GM19467 (cell line): ENCODE measurements around the gene LCE1B.

Experiments
- ATAC-seq: cut with Tn5 transposase; IDR thresholded peaks from one replicate; pipeline ENCODE4 v1.9.1; 2021; ENCODE audit warnings: mild to moderate bottlenecking, moderate library complexity; ENCODE audit not compliant: unreplicated experiment

LCE1B gene, protein sequence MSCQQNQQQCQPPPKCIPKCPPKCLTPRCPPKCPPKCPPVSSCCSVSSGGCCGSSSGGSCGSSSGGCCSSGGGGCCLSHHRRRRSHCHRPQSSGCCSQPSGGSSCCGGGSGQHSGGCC

GRCh38 chr1:152811671-152812070 is at the start of gene LCE1B:
Gene LCE1B (plus strand): TSS chr1:152811971. CDS start chr1:152812447, 476 bp downstream.
- no peak for ATAC-seq

- no peak for ATAC-seq
Measured at GRCh38 chr1:152768847-152769533, 42.8 kb upstream of the LCE1B start.

- no peak for ATAC-seq
Measured at GRCh38 chr1:152770411-152770810, 41.4 kb upstream of the LCE1B start.

- no peak for ATAC-seq
Measured at GRCh38 chr1:152774875-152775274, 36.9 kb upstream of the LCE1B start, which contains the start of gene LCE1F. Gene LCE1F (plus strand): TSS chr1:152775140. CDS start chr1:152776372, 1,232 bp downstream.

- ATAC-seq = no peak
Measured at GRCh38 chr1:152776361-152776760, 35.4 kb upstream of the LCE1B start.

- ATAC-seq = no peak
Measured at GRCh38 chr1:152777510-152778137, 34.1 kb upstream of the LCE1B start.

GRCh38 chr1:152783095-152783494 is 28.7 kb upstream of the LCE1B start:
- ATAC-seq = no peak

DNA sequence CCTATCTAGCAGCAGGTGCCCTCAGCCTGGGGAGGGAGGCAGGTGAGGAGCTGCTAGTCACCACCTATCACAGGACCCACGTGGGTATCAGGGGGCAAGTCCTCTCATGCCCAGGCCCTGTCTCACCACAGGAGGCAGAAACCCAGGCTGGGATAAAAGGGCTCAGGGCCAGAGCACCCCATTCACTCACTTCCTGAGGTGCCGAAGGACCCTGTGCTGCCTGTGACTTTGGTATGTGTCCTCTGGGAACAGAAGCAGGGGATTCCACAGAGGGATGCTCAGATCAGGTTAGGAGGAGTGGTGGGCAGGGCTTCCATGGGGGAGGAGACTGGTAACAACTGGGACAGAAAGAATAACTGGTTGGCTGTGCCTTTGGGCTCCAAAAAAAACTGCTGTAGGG is 25.7 kb upstream of the LCE1B start, which contains the start of gene LCE1E:
LCE1E (plus strand) TSS at position 181 of the 400 bp plus-strand sequence. CDS start 1,043 bp downstream, outside the sequence.
- ATAC-seq = no peak

- no peak for ATAC-seq
Measured at GRCh38 chr1:152795686-152796085, 16.1 kb upstream of the LCE1B start.

DNA sequence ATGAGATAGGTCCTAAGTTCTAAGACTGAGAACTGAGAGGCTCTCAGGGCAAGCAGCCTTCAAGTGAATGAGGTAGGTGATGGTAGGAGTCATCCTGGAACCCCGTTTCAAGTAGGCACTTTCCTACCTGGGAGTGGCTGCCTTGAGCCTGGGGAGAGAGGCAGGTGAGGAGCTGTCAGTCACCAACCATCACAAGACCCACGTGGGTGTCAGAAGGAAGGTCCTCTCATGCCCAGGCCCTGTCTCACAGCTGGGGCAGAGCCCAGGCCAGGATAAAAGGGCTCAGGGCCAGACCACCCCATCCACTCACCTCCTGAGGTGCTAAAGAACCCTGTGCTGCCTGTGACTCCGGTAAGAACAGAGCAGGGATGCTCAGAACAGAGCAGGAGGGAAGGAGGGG is 15.3 kb upstream of the LCE1B start, which contains the start of gene LCE1D:
LCE1D (plus strand) TSS at position 301 of the 400 bp plus-strand sequence. CDS start 1,074 bp downstream, outside the sequence.
- ATAC-seq = no peak

DNA sequence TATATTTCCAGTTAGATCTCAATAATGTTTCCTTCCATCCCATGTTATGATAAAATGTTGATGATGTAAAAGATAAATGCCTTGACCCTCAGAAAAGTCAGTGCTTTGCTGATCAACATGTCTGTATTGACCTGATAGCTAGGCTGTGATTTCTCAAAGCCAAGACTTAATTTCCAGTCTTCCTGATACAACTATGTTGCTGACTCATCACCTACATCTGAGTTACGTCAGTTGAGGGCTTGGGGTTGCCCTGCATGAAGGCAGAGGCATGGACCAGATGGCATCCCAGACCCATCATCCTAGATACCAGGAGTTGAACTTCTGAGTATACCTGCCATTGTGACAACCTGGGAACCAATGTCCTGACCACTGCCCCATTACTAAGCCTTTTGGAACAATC is 10.4 kb upstream of the LCE1B start:
- no peak for ATAC-seq

DNA sequence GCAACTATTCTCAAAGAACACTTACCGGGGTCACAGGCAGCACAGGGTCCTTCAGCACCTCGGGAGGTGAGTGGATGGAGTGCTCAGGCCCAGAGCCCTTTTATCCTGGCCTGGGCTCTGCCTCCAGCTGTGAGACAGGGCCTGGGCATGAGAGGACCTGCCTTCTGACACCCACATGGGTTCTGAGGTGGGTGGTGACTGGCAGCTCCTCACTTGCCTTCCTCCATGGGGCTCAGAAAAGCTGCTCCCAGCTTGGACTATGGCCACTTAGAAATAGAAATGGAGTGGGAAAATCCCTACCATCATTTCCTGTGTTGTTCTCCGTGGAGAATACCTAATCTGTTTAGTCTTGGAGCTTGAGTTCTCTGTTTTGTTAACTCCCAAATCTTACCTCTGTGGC is 5.2 kb upstream of the LCE1B start, which contains the start of gene LCE1C:
LCE1C (minus strand) TSS at position 76 of the 400 bp plus-strand sequence. CDS start 1,173 bp downstream, outside the sequence.
- no peak for ATAC-seq

- ATAC-seq = no peak
Measured at GRCh38 chr1:152811050-152811449, 721 bp upstream of the LCE1B start.

- ATAC-seq = no peak
Measured at GRCh38 chr1:152817309-152817708, 5.5 kb downstream of the LCE1B start.

DNA sequence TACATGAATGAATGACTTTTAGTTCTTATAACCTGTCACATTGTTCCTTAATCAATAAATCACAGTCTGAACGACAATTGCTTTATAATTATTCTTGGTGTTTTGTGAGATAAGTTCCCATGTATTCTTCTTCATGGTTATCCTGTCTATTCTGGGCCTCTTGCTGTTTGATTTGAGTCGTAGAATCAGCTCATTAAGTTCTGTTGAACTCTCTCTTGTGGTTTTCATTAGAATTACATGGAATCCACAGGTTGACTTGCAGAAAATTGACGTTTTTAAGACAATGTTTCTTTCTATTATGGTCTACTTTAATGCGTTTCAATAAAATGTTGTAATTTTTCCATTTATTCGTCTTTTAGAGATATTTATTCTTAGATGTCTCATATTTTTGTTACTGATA is 11.5 kb downstream of the LCE1B start:
- ATAC-seq = no peak

DNA sequence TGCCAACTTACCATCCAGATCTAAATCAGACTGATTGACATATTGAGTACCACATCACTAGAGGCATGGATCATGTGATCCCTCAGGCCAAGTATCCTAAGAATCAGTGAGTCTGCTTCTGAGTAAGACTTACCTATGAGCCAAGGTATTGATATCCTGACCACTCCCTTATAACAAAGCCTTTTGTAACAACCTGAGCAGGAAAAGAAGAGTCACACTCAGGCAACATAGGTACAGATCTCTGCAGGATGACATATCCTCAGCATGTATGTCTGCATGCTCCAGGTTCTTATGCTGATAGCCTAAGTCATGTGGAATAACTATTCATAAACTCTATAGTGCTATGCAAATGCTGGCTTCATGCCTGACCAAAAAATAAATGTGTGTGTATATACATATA is 13.2 kb downstream of the LCE1B start:
- ATAC-seq = no peak

- ATAC-seq = no peak
Measured at GRCh38 chr1:152827173-152827572, 15.4 kb downstream of the LCE1B start, which contains the start of gene LCE1A. Gene LCE1A (plus strand): TSS chr1:152827473. CDS start chr1:152827473, 0 bp downstream.

- no peak for ATAC-seq
Measured at GRCh38 chr1:152836870-152837269, 25.1 kb downstream of the LCE1B start.

DNA sequence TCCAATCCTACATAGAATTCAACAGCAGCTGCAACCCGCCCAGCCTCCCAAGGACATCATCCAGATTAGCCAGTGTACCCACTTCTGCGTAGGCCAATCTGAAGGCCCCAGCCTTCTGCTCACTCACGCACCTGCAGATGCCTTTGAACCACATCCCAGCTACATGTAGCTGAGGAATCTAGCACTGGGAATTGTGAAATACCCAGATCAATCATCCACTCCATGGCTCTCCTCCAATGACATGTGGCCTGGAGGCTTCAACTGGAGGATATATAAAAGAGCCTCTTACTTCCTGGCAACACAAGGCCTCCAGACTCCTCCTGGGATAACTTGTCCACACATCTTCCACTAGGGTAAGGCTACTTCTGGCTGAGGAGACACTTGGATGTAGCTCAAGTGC is 30.8 kb downstream of the LCE1B start, which contains the start of gene LCE6A:
LCE6A (plus strand) TSS at position 301 of the 400 bp plus-strand sequence. CDS start 665 bp downstream, outside the sequence.
- ATAC-seq = no peak

DNA sequence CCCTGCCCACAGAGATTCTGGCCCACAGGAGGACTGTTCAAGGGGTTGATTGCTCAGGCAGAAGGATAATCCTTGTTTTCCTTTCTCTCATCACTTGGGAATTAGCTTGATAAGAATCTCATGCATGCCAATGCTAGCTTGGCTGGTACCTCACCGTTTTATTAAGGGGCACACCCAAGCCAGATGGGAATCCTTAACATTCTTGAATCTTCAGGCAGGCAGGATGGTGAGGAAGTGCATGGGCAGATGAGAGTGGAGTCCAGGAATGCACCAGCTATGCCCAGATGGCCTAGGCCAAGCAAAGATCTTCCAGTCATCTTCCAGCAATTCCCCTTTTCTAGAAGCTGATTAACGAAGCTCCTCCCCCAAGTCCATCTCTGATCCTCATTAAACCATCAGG is 43.9 kb downstream of the LCE1B start:
- no peak for ATAC-seq

GRCh38 chr1:152858062-152858461 is 46.3 kb downstream of the LCE1B start:
- no peak for ATAC-seq

GRCh38 chr1:152859696-152860095 is 47.9 kb downstream of the LCE1B start, which contains the start of gene LCE7A:
Gene LCE7A (plus strand): TSS chr1:152859996. CDS start chr1:152860698, 702 bp downstream.
- no peak for ATAC-seq
